HG02884 (cell line): Measurements from ENCODE around the gene DAZAP1.
A peak's percentile ranks its signal among the peaks of the same experiment; 100 is the strongest.

ENCODE experiments used
- ATAC-seq: cut with Tn5 transposase; IDR thresholded peaks from one replicate; pipeline ENCODE4 v1.9.1; 2021; ENCODE audit warnings: mild to moderate bottlenecking, moderate library complexity; ENCODE audit not compliant: unreplicated experiment

The DAZAP1 gene

GRCh38 chr19:1393841-1394240, 13.5 kb upstream of the DAZAP1 start:
- ATAC-seq, result no peak

GRCh38 chr19:1394252-1395193, 12.9 kb upstream of the DAZAP1 start:
- no peak for ATAC-seq

GRCh38 chr19:1395194-1396018, 12.0 kb upstream of the DAZAP1 start:
- ATAC-seq, result no peak

- no peak for ATAC-seq
These were observed 11.2 kb upstream of the DAZAP1 start for GRCh38 chr19:1396019-1396767.

- no peak for ATAC-seq
These were observed 10.4 kb upstream of the DAZAP1 start for GRCh38 chr19:1396768-1397679.

- ATAC-seq, result no peak
These were observed 9.5 kb upstream of the DAZAP1 start for GRCh38 chr19:1397838-1398237.

- no peak for ATAC-seq
These were observed 8.3 kb upstream of the DAZAP1 start for GRCh38 chr19:1399079-1399478.

GRCh38 chr19:1399745-1400144, 7.6 kb upstream of the DAZAP1 start:
- ATAC-seq, result no peak

GRCh38 chr19:1400281-1401137, 6.9 kb upstream of the DAZAP1 start:
- no peak for ATAC-seq

- no peak for ATAC-seq
These were observed 6.1 kb upstream of the DAZAP1 start, which contains the start of gene GAMT for GRCh38 chr19:1401138-1401888. Gene GAMT (minus strand): TSS chr19:1401542. CDS start chr19:1401476, 66 bp downstream.

- no peak for ATAC-seq
These were observed 5.5 kb upstream of the DAZAP1 start for GRCh38 chr19:1401889-1402217.

GRCh38 chr19:1402411-1403070, 4.8 kb upstream of the DAZAP1 start:
- ATAC-seq, result no peak

- ATAC-seq, result peak; percentile 61
These were observed 435 bp upstream of the DAZAP1 start for GRCh38 chr19:1406774-1407527.

- ATAC-seq, result no peak
These were observed 1.2 kb downstream of the DAZAP1 start for GRCh38 chr19:1408300-1409203.

GRCh38 chr19:1409204-1410005, 2.0 kb downstream of the DAZAP1 start:
- no peak for ATAC-seq
